Subcutaneous adipose tissue (tissue), 4 donors: Measurements from ENCODE around the gene KLC1. TPM values are rescaled to one million over a fixed set of nuclear protein-coding genes. Genes with fewer than 3 reads are reported as not detected.

Experiments
- total RNA-seq, 4 donors: library from RNA; depleted of rRNA; stranded (reverse); fragments of >200 nt; gene quantifications; one replicate each; pipeline ENCODE4 v1.1.0, GENCODE V29; 2016
- TF ChIP-seq, protein P1 (sequence below): fragments of 450-650 bp; IDR thresholded peaks from one replicate; pipeline ENCODE4 v1.5.1; 2016; ENCODE audit warnings: low read depth, mild to moderate bottlenecking, control low read depth, antibody characterized with exemption, moderate library complexity

KLC1 gene
- total RNA-seq, 4 donors from 2014 or later, result 186 to 347 (median 291) TPM

DNA sequence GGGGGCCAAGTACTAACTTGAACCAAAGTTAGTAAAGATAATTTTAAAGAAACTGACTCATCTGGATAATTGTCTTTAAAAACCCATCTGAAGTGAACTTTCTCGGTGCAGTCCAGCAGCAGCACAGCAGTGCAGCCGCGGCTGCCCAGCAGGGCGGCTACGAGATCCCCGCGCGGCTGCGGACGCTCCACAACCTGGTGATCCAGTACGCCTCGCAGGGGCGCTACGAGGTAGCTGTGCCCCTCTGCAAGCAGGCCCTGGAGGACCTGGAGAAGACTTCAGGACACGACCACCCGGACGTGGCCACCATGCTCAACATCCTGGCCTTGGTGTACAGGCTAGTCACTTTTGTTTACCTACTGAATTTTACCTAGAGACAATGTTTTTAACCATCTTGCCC, 33.6 kb downstream of the KLC1 start:
- TF ChIP-seq, protein P1, sequence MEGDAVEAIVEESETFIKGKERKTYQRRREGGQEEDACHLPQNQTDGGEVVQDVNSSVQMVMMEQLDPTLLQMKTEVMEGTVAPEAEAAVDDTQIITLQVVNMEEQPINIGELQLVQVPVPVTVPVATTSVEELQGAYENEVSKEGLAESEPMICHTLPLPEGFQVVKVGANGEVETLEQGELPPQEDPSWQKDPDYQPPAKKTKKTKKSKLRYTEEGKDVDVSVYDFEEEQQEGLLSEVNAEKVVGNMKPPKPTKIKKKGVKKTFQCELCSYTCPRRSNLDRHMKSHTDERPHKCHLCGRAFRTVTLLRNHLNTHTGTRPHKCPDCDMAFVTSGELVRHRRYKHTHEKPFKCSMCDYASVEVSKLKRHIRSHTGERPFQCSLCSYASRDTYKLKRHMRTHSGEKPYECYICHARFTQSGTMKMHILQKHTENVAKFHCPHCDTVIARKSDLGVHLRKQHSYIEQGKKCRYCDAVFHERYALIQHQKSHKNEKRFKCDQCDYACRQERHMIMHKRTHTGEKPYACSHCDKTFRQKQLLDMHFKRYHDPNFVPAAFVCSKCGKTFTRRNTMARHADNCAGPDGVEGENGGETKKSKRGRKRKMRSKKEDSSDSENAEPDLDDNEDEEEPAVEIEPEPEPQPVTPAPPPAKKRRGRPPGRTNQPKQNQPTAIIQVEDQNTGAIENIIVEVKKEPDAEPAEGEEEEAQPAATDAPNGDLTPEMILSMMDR, result no peak

DNA sequence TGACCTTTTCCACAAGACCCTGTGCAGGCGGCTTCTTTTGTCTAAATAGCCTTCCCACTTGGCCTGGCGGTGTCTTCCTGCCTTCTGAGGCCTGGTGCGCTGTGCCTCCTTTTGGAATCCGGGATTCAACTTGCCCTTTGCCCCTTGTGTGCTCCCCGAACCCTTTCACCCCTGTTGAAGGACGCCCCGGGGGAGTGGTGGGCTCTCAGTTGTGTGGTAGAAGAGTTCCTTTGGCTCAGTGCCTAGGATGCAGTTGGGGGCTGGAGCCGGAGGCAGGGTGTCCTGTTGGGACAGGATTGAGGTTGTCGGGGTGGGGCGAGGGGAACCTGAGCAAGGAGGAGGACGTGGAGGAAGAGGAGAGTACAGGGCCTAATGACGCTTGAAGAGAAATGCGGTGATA, 34.5 kb downstream of the KLC1 start:
- TF ChIP-seq, protein P1, result no peak

DNA sequence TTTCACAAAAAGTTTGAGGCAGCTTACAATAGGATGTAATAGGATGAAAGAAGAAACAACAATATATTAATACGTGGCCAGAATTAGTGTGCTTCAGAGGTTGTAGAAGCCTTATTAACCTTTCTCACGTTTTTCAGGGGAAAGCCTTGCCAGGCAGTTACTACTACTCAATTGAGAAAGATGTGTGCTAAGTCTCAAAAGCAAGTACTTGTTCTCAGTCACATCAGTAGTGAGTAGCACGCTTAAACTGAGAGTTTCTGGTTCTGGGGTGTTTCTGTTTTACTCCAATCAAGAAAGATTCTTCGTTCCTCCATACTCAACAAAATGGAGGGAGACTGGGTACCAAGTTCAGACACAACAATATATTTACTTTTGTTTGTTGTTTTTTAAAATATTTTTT, 38.7 kb downstream of the KLC1 start:
- TF ChIP-seq, protein P1, result no peak

DNA sequence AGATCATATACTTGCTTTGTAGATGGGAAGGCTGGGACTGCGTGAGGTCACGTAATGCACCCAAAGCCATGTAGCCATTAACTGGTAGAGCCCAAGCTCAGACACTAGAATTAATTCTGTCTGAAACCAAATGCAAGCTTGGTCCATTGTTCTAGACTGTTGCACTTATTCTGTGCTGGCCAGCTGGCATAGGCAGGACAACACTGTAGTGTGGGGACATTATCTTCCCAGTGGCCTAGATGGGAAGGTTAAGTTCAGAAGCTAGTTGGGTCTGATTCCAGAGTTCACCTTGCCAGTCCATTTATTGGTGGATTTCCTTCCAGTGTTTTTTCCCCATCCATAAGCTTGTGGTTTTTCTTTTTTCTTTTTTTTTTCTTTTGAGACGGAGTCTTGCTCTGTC, 39.1 kb downstream of the KLC1 start:
- TF ChIP-seq, protein P1, result no peak

DNA sequence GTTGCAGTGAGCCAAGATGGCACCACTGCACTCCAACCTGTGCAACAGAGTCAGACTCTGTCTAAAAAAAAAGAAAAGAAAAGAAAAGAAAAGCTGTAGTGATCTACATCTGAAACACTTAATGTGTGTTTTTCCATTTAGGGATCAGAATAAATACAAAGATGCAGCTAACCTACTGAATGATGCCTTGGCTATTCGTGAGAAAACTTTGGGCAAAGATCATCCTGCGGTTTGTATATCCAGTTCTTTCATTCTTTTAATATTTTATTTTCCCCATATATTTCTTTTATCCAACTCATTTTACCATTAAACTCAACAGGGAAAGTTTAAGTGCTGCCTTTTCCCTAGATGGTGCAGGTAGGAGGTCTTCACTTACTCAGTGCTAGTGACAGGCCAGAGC, 40.4 kb downstream of the KLC1 start:
- TF ChIP-seq, protein P1, result no peak

DNA sequence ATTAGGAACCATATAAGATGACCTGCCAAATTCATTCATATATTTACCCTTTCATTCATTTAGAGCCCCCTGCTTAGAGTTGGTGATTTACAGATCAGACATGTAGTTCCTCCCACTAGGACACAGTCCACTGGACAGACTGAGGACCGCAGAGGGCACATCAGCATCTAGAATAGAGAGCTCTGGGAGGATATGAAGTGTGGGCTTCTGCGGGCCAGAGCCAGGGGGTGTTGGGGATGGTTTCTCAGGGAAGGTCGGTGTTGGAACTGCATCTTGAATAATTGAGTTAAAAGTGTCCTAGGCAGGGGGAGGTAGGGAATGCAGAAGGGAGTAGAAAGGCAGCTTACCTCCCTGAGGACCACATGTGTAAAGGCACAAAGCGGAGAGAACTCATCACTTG, 42.9 kb downstream of the KLC1 start:
- TF ChIP-seq, protein P1, result no peak

DNA sequence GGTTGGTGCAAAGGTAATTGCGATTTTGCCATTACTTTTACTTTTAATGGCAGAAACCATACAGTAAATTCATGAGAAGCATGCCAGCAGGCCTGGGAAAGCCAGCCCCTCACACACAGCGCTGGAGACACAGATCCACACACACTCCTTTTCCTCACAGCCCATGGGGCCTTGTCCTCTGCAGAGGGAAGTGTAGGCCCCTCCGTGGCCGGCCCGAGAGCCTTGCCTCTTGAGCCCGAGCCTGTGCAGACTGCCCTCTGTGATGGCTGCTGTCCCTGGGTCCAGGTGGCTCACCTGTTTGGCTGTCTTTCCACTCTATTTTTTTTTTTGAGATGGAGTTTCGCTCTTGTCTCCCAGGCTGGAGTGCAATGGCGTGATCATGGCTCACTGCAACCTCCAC, 46.9 kb downstream of the KLC1 start:
- TF ChIP-seq, protein P1, result no peak
